B cell (primary cell): Measurements from ENCODE around the gene FHIT. TPM values are rescaled to one million over a fixed set of nuclear protein-coding genes. Genes with fewer than 3 reads are reported as not detected.

Experiments used
- ATAC-seq: fragments of 200-7000 bp; cut with Tn5 transposase; one replicate; pipeline ENCODE4 v1.10.0; 2021; ENCODE audit warnings: low read depth, mild to moderate bottlenecking, moderate number of reproducible peaks, moderate library complexity
- CTCF ChIA-PET: fragments of 350-600 bp; sonication (Branson Sonifier 250); formaldehyde crosslinking; loops from one replicate; lab custom pipeline; 2021; ENCODE audit warnings: antibody characterized with exemption, inconsistent platforms; lab: Charles Lee
- POLR2A ChIA-PET: fragments of 350-600 bp; sonication (Branson Sonifier 250); formaldehyde crosslinking; loops from one replicate; lab custom pipeline; 2021; ENCODE audit warnings: antibody characterized with exemption; lab: Charles Lee
- DNase-seq: peaks from one replicate; pipeline ENCODE4 v3.0.0; 2013
- H2AFZ ChIP-seq: 2 replicates; pipeline ENCODE4 v1.6.1; 2012; ENCODE audit warnings: mild to moderate bottlenecking, low read depth, low read length; ENCODE audit not compliant: insufficient read depth, poor library complexity, severe bottlenecking
- H3K27ac ChIP-seq, 2 donors: 1 replicate in 1 of 2; 2 replicates in 1 of 2; pipeline ENCODE4 v1.5.1; 2012 to 2013; ENCODE audit warnings: low read length in 2 of 2, mild to moderate bottlenecking in 2 of 2, moderate library complexity in 1 of 2
- H3K27me3 ChIP-seq, 4 experiments: fragments of 200-600 bp in 1 of 4; sonication (generic) in 1 of 4; replicated peaks in 1 of 4; 1 replicate in 2 of 4; 2 replicates in 2 of 4; pipeline versions ENCODE4 v1.6.1 to v1.7.0; 2013 to 2016; ENCODE audit warnings: low read length in 3 of 4, mild to moderate bottlenecking in 2 of 4, mixed read lengths in 1 of 4, moderate library complexity in 1 of 4; ENCODE audit not compliant: insufficient read depth in 4 of 4, control insufficient read depth in 3 of 4; ENCODE audit errors: control extremely low read depth in 1 of 4
- H3K36me3 ChIP-seq, 2 experiments: replicated peaks in 1 of 2; 1 replicate in 1 of 2; 2 replicates in 1 of 2; pipeline versions ENCODE4 v1.6.1 to v1.7.1; 2013; ENCODE audit warnings: low read length in 1 of 2; ENCODE audit not compliant: insufficient read depth in 2 of 2, control insufficient read depth in 1 of 2; ENCODE audit errors: control extremely low read depth in 1 of 2, extremely low read depth in 1 of 2
- H3K4me1 ChIP-seq, 2 donors: fragments of 200-600 bp in 1 of 2; sonication (generic) in 1 of 2; 1 replicate in 1 of 2; 2 replicates in 1 of 2; pipeline versions ENCODE4 v1.5.1 to v1.6.1; 2013 to 2017; ENCODE audit warnings: low read length in 2 of 2; ENCODE audit not compliant: control insufficient read depth in 2 of 2, insufficient read depth in 2 of 2
- H3K4me2 ChIP-seq: replicated peaks from 2 replicates; pipeline ENCODE3; 2012; ENCODE audit warnings: mild to moderate bottlenecking, low read depth, low read length; ENCODE audit not compliant: poor library complexity, severe bottlenecking
- H3K4me3 ChIP-seq, 5 experiments: fragments of 200-600 bp in 1 of 5; sonication (generic) in 1 of 5; 1 replicate in 3 of 5; 2 replicates in 2 of 5; pipeline versions ENCODE4 v1.5.1 to v1.7.0; 2011 to 2016; ENCODE audit warnings: low read length in 4 of 5, mild to moderate bottlenecking in 4 of 5, low read depth in 2 of 5, control low read depth in 1 of 5, moderate library complexity in 1 of 5; ENCODE audit not compliant: insufficient read depth in 1 of 5; ENCODE audit errors: control extremely low read depth in 1 of 5, extremely low read depth in 1 of 5
- H3K79me2 ChIP-seq: fragments of 200-600 bp; sonication (generic); one replicate; pipeline ENCODE4 v1.6.0; 2016; ENCODE audit warnings: low read length; ENCODE audit not compliant: control insufficient read depth, insufficient read depth
- H3K9ac ChIP-seq: fragments of 200-600 bp; sonication (generic); 2 replicates; pipeline ENCODE4 v1.6.1; 2017; ENCODE audit warnings: mild to moderate bottlenecking, low read length, moderate library complexity
- H3K9me3 ChIP-seq, 3 donors: one replicate each; pipeline versions ENCODE4 v1.6.1 to v1.7.1; 2013; ENCODE audit warnings: low read length in 2 of 3; ENCODE audit not compliant: control insufficient read depth in 2 of 3, insufficient read depth in 1 of 3; ENCODE audit errors: control extremely low read depth in 1 of 3
- H4K20me1 ChIP-seq: 2 replicates; pipeline ENCODE4 v1.6.0; 2012; ENCODE audit warnings: mild to moderate bottlenecking, low read length; ENCODE audit not compliant: insufficient read depth, control insufficient read depth, poor library complexity, severe bottlenecking
- H3K27ac Mint-ChIP-seq: one replicate; pipeline ENCODE4 v1.8.0; 2021; ENCODE audit warnings: mixed read lengths
- H3K27me3 Mint-ChIP-seq: one replicate; pipeline ENCODE4 v1.8.0; 2021; ENCODE audit warnings: mixed read lengths
- H3K4me1 Mint-ChIP-seq: one replicate; pipeline ENCODE4 v1.8.0; 2021; ENCODE audit warnings: mixed read lengths
- H3K4me3 Mint-ChIP-seq: one replicate; pipeline ENCODE4 v1.8.0; 2021; ENCODE audit warnings: mixed read lengths
- H3K9me3 Mint-ChIP-seq: one replicate; pipeline ENCODE4 v1.8.0; 2022; ENCODE audit warnings: mixed read lengths; ENCODE audit not compliant: insufficient read depth
- EZH2 ChIP-seq: IDR thresholded peaks from 2 replicates; pipeline ENCODE4 v1.6.1; 2012; ENCODE audit warnings: borderline replicate concordance, low read depth, mild to moderate bottlenecking, moderate library complexity, low read length; ENCODE audit not compliant: insufficient read depth, poor library complexity, severe bottlenecking
- WGBS: methylation state at CpG from one replicate; pipeline ENCODE4 v1.1.5; 2013; ENCODE audit warnings: missing lambda C conversion rate; ENCODE audit not compliant: insufficient coverage; 5-methylcytosine and 5-hydroxymethylcytosine counted together
- intact Hi-C: fragments of 100-400 bp; cut with micrococcal nuclease; formaldehyde crosslinking; loops from one replicate; pipeline ENCODE4 v1.10.0; 2022
- polyA plus RNA-seq: library from polyadenylated mRNA; depleted of rRNA; stranded (reverse); fragments of >200 nt; gene quantifications from 2 replicates; pipeline ENCODE4 v1.2.3, GENCODE V29; 2012
- total RNA-seq, 2 donors: library from RNA; stranded (reverse); fragments of 120-200 nt in 1 of 2; gene quantifications; 1 replicate in 1 of 2; 2 replicates in 1 of 2; pipeline versions ENCODE4 v1.2.3 to v1.2.4, GENCODE V29; 2013 to 2022
- TF ChIP-seq, protein P1 (sequence below): fragments of 200-600 bp; IDR thresholded peaks from one replicate; pipeline ENCODE4 v1.8.0; 2022; ENCODE audit warnings: antibody characterized with exemption, mild to moderate bottlenecking

Gene FHIT
- total and polyA plus RNA-seq, 2 donors (not counting 1 experiment from before 2014, with no cell fraction given), result 1.7 to 7.8 TPM

DNA sequence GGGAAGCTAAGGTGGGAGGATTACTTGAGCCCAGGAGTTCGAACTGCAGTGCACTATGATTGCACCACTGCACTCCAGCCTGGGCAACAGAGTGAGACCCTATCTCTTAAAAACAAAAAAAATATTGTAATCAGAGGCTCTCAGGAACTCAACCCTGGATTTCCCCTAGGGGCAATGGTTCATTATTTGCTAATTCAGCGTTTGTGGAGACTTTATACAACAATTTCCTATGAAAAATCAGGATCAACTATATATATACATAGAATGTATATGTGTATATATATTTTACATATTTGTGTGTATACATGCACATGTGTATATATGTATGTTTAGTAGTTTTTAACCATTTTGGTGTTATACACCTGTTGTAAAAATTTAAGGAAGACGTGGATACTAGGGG, 463.1 kb downstream of the FHIT start:
- no peak overlapping the region for H3K4me3 ChIP-seq
- ATAC-seq, result no peak
- CTCF ChIA-PET, result no interaction called here
- no peak overlapping the region for H3K9ac ChIP-seq
- no peaks in the 10 kb centered on the region for H3K9me3 Mint-ChIP-seq
- H3K27ac Mint-ChIP-seq, result no peak overlapping the region
- H3K4me2 ChIP-seq, result no peak overlapping the region
- no peak overlapping the region for H3K4me3 Mint-ChIP-seq
- no peaks in the 10 kb centered on the region for H4K20me1 ChIP-seq
- H3K4me1 Mint-ChIP-seq, result no peaks in the 10 kb centered on the region
- no peak overlapping the region for H3K27ac ChIP-seq
- no peaks in the 10 kb centered on the region for H3K4me1 ChIP-seq
- no peaks in the 10 kb centered on the region for H3K27me3 Mint-ChIP-seq
- intact Hi-C loops, result no loop called here
- no peaks in the 10 kb centered on the region for H3K36me3 ChIP-seq
- no peak overlapping the region for H2AFZ ChIP-seq
- TF ChIP-seq, protein P1, sequence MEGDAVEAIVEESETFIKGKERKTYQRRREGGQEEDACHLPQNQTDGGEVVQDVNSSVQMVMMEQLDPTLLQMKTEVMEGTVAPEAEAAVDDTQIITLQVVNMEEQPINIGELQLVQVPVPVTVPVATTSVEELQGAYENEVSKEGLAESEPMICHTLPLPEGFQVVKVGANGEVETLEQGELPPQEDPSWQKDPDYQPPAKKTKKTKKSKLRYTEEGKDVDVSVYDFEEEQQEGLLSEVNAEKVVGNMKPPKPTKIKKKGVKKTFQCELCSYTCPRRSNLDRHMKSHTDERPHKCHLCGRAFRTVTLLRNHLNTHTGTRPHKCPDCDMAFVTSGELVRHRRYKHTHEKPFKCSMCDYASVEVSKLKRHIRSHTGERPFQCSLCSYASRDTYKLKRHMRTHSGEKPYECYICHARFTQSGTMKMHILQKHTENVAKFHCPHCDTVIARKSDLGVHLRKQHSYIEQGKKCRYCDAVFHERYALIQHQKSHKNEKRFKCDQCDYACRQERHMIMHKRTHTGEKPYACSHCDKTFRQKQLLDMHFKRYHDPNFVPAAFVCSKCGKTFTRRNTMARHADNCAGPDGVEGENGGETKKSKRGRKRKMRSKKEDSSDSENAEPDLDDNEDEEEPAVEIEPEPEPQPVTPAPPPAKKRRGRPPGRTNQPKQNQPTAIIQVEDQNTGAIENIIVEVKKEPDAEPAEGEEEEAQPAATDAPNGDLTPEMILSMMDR, result no peak
- no peak for TF ChIP-seq EZH2
- no peaks in the 10 kb centered on the region for H3K9me3 ChIP-seq
- no CpG with 5 or more reads among the region's 3 CpGs for WGBS
- no peak for DNase-seq
- POLR2A ChIA-PET, result no interaction called here
- H3K27me3 ChIP-seq, result no peaks in the 10 kb centered on the region
- no peaks in the 10 kb centered on the region for H3K79me2 ChIP-seq

DNA sequence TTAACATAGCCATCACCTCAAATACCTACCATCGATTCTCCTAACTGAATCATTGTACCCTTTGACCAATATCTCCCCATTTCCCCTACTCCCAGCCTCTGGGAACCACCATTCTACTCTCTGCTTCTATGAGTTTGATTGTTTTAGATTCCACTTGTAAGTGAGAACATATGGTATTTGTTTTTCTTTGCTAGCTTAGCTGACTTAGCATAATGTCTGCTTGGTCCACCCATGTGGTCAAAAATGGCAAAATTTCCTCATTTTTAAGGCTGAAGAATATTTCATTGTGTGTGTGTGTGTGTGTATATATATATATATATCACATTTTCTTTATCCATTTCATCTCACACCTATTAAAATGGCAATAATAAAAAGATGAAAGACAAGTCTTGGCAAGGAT, 469.3 kb downstream of the FHIT start:
- no peaks in the 10 kb centered on the region for H3K4me1 Mint-ChIP-seq
- no peak overlapping the region for H3K4me3 Mint-ChIP-seq
- TF ChIP-seq, protein P1, result no peak
- no peak for TF ChIP-seq EZH2
- Histone ChIP-seq H3K36me3 (no peaks in the 10 kb centered on the region), H3K27me3 (no peaks in the 10 kb centered on the region), H3K4me3 (no peak overlapping the region), H3K4me2 (no peak overlapping the region), H4K20me1 (no peaks in the 10 kb centered on the region), H3K4me1 (no peaks in the 10 kb centered on the region), H3K9me3 (peaks cover 0 to 12% (median 4%) of the 10 kb centered on the region in 3 donors), H2AFZ (no peak overlapping the region), H3K9ac (no peak overlapping the region), H3K79me2 (no peaks in the 10 kb centered on the region), H3K27ac (no peak overlapping the region)
- peaks cover 4% of the 10 kb centered on the region for H3K9me3 Mint-ChIP-seq
- WGBS, result no CpG with 5 or more reads among the region's 1 CpG
- intact Hi-C loops, result no loop called here
- no peak for DNase-seq
- POLR2A ChIA-PET, result no interaction called here
- H3K27ac Mint-ChIP-seq, result no peak overlapping the region
- CTCF ChIA-PET, result no interaction called here
- no peaks in the 10 kb centered on the region for H3K27me3 Mint-ChIP-seq
- ATAC-seq, result no peak
